ENCODE data around the gene CDC123.

GRCh38 chr10:12187321-12187905, 8.6 kb upstream of the CDC123 start:
- TF ChIP-seq ZBTB33 (IDR thresholded peaks at IDR 0.05; ENCODE audit: extremely low read depth, insufficient replicate concordance, low read length) (no peak), POLR2A (IDR thresholded peaks at IDR 0.05; ENCODE audit: borderline replicate concordance, extremely low read depth, insufficient read depth, insufficient read length) (no peak), CTCF (IDR thresholded peaks at IDR 0.05 in 2 of 3, conservative IDR thresholded peaks at IDR 0.05 in 1 of 3; ENCODE audit: borderline replicate concordance in 1 of 3, insufficient read depth in 1 of 3, low read depth in 2 of 3, low read length in 2 of 3) (no peak), POLR2AphosphoS5 (IDR thresholded peaks at IDR 0.05; ENCODE audit: low read depth, low read length) (no peak), JUND (IDR thresholded peaks at IDR 0.05) (no peak), MAX (IDR thresholded peaks at IDR 0.05) (no peak)

Measured in HCT116 (cell line).